ENCODE data around the gene LRP1B.

LRP1B gene

DNA sequence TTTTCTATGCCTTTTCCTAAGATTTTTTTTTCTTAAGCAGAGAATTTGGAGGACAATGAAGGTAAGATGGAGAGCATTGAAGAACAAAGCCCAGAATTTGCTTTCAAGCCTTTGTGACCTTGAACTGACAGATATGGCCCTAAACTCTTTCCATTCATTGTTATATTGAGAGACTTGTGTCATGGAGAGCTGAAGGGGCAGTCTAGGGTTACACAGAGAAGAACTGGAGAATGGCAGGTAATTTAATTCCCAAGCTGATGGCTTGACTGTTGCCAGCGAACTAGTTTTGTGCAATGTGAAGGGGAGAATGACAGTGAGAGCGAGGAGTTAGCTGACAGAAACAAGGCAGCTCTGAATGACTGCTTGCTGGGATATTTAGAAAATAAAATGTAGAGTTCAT, 1344.2 kb downstream of the LRP1B start:
- DNase-seq (ENCODE audit: low read depth): no peak
- no peak overlapping the region for H3K4me3 ChIP-seq (ENCODE audit: low read length)
- TF ChIP-seq, protein P1, sequence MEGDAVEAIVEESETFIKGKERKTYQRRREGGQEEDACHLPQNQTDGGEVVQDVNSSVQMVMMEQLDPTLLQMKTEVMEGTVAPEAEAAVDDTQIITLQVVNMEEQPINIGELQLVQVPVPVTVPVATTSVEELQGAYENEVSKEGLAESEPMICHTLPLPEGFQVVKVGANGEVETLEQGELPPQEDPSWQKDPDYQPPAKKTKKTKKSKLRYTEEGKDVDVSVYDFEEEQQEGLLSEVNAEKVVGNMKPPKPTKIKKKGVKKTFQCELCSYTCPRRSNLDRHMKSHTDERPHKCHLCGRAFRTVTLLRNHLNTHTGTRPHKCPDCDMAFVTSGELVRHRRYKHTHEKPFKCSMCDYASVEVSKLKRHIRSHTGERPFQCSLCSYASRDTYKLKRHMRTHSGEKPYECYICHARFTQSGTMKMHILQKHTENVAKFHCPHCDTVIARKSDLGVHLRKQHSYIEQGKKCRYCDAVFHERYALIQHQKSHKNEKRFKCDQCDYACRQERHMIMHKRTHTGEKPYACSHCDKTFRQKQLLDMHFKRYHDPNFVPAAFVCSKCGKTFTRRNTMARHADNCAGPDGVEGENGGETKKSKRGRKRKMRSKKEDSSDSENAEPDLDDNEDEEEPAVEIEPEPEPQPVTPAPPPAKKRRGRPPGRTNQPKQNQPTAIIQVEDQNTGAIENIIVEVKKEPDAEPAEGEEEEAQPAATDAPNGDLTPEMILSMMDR (IDR thresholded peaks at IDR 0.05; ENCODE audit: insufficient read depth, low read depth, low read length, missing control alignments): no peak

DNA sequence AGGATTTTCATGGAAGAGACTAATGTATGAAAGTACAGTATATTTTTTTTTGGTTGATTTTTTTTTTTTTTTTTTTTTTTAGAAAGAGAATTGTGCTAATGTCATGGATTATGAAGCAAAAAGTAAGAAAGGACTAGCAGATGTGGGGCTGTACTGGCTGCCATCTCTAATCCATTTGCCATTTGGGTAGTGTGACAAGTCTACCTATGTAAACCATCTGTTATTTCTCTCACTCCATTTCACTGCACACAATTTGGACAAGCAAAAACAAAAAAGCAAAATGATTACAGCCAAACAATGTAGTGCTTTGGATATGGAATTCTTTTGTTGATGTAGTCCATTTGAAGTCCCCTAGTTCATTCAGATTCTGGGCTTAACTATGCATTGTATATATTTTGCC, 1355.4 kb downstream of the LRP1B start:
- H3K4me3 ChIP-seq (ENCODE audit: low read length): no peak overlapping the region
- no peak for DNase-seq (ENCODE audit: low read depth)
- TF ChIP-seq, protein P1 (IDR thresholded peaks at IDR 0.05; ENCODE audit: insufficient read depth, low read depth, low read length, missing control alignments): no peak

DNA sequence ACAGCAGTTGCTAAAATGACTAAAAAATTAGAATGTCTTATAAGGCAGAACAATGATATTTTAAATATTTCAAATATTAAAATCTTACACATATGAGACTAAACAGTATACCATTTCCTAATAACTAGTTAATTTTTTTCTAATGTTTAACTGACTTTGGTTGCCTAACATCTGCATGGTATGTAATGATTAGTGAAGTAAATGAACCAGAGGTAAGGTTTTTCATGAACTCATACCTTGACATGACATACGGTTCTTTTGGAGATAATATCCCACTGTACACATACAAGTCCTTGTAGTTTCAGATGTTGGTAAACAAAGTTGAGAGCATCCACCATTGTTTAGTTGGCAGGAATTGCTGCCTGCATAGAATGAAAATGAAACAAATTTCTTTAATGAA, 1360.2 kb downstream of the LRP1B start:
- no peak overlapping the region for H3K4me3 ChIP-seq (ENCODE audit: low read length)
- DNase-seq (ENCODE audit: low read depth): no peak
- TF ChIP-seq, protein P1 (IDR thresholded peaks at IDR 0.05; ENCODE audit: insufficient read depth, low read depth, low read length, missing control alignments): no peak

DNA sequence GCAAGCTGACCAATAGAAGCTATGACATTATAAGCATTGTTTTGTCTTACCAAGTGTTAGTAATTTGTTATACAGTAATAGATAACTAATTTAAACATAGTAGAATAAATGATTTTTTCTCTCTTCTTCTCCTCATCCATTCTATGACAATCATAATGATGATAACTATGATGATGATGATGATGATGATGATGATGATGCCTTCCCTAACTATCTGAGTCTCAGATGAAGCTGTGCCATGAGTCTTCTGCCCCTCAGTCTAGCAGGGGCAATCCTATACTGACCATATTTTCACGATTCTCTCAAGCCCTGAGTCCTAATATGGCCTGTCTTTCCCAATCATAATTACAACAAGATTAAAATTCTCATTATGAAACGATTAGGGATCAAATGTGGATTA, 1369.0 kb downstream of the LRP1B start:
- DNase-seq (ENCODE audit: low read depth): no peak
- H3K4me3 ChIP-seq (ENCODE audit: low read length): no peak overlapping the region
- TF ChIP-seq, protein P1 (IDR thresholded peaks at IDR 0.05; ENCODE audit: insufficient read depth, low read depth, low read length, missing control alignments): no peak

DNA sequence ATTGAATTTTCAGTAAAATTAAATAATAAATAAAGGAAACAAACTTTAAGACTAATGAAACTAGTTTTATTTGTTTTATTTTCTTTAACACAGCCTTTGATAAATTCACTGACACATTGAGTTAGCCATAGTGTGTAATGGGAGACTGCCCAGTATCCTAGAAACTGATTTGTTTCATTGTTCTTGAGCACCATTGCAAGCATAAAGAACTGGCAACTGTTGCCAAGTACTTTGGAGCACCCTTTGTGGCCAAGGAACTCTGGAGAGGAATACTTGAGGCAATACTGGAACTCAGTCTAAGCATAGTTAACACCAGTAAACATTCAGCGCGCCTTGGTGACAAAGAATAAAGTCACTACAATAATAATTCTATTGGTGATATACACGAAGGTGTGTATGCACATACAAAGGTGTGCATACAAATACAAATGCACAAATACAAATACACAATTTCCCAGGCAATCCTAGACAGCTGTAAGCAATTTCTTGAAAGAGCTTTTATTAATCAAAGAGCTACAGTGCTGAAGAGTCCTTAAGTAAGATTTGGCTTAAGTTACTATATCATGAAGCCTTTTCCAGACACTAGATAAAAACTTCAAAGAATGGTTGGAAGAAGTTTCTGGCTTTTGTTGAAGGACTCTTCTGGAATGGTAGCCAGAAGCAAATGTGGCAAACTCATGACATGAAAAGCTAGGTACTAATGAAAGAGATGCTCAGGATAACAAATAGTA, 1371.2 kb downstream of the LRP1B start:
- TF ChIP-seq, protein P1 (IDR thresholded peaks at IDR 0.05; ENCODE audit: insufficient read depth, low read depth, low read length, missing control alignments): no peak
- DNase-seq (ENCODE audit: low read depth): no peak
- no peak overlapping the region for H3K4me3 ChIP-seq (ENCODE audit: low read length)

DNA sequence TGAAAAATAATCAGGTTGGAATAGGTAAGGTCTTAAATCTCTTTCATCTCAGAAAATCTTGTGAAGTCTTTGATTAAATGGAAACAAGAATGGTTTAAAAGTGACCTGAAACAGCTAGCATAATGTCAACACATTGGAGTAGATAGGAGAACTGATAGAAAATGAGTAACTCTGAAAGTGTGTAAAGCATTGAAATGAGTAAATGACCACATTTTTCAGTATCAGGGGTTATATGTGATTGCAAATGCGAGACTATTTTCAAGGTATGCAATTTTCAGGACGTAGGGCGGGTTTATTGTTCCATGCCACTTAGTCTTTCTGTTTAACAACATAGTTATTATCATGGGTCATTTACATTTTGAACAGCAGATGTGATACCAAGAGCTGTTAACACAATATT, 1383.2 kb downstream of the LRP1B start:
- DNase-seq (ENCODE audit: low read depth): no peak

More for the DNA sequence above, 1383.2 kb downstream of the LRP1B start:
- H3K4me3 ChIP-seq (ENCODE audit: low read length): no peak overlapping the region
- TF ChIP-seq, protein P1 (IDR thresholded peaks at IDR 0.05; ENCODE audit: insufficient read depth, low read depth, low read length, missing control alignments): no peak
